ENCODE results near the gene PHOX2B. TPM values are rescaled to one million over a fixed set of nuclear protein-coding genes. Genes with fewer than 3 reads are reported as not detected.
"Not testable (repeated sequence)": the region's sequence is repeated elsewhere in the genome, so short reads cannot be mapped to it uniquely, and the experiment has no call there.

The PHOX2B gene
- total RNA-seq, 1 experiment from 2014 or later: not detected

DNA sequence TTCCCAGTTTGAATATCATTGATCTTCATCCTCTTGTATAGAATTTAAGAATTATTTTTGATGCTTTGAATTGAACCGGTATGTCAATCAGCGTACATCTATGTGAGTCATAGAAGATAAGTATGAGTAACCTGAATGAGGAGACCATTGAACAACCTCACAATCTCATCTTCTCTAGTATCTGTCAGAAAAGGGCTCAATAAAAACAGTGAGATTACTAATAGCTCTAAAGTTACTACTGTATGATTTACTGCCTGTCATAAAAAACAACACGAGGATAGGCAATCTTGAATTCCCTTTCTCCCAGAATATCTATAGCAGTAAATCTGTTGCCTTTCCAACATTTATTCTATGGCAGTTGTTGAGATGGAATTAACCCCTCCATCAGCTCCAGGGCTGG is 36.1 kb downstream of the PHOX2B start:
- H3K4me1 ChIP-seq: 0 out of 2 replicates have a peak, but pooled peaks cover 4% of the 10 kb centered on the region
- ChIA-PET POLR2A (no interaction called here), CTCF (no interaction called here)
- no peak overlapping the region for H3K4me3 ChIP-seq (ENCODE audit: low read depth, low read length)
- no peaks in the 10 kb centered on the region for H3K36me3 ChIP-seq (ENCODE audit: control insufficient read depth, insufficient read depth, low read length)
- BruUV-seq (replicated peaks): no TSS peak
- Mint-ChIP-seq H3K9me3 (ENCODE audit: unreplicated experiment) (no peaks in the 10 kb centered on the region), H3K36me3 (ENCODE audit: insufficient read depth, unreplicated experiment) (no peaks in the 10 kb centered on the region), H3K27me3 (ENCODE audit: insufficient read depth, unreplicated experiment) (peaks cover 3% of the 10 kb centered on the region), H3K4me1 (ENCODE audit: low read depth, unreplicated experiment) (no peaks in the 10 kb centered on the region), H3K27ac (ENCODE audit: unreplicated experiment) (no peak overlapping the region), H3K4me3 (ENCODE audit: unreplicated experiment) (no peak overlapping the region)
- intact Hi-C loops (cut with micrococcal nuclease; ENCODE audit: unreplicated experiment): no loop called here
- DNase-seq: no peak
- no peaks in the 10 kb centered on the region for H3K9me3 ChIP-seq
- no peak for TF ChIP-seq CTCF (IDR thresholded peaks at IDR 0.05; ENCODE audit: insufficient read depth in 1 of 2, low read depth in 1 of 2, low read length in 1 of 2, severe bottlenecking in 1 of 2, unreplicated experiment in 1 of 2)
- no peaks in the 10 kb centered on the region for H3K27me3 ChIP-seq (replicated peaks; ENCODE audit: control insufficient read depth, insufficient read depth, low read length)

DNA sequence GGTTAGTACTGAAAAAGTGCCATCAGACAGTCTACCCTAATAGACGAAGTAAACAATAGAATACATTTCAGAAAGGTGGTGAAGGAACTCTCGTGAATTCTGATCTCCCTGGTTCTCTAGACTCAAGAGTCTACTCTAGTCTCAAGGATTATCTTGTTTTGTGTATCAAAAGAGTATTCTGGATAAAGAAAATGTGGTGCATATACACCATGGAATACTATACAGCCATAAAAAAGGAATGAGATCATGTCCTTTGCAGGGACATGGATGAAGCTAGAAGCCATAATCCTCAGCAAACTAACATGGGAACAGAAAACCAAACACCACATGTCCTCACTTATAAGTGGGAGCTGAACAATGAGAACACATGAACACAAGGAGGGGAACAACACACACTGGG is 36.9 kb downstream of the PHOX2B start:
- H3K4me1 ChIP-seq; H3K36me3 ChIP-seq (ENCODE audit: control insufficient read depth, insufficient read depth, low read length); H3K27me3 Mint-ChIP-seq (ENCODE audit: insufficient read depth, unreplicated experiment); H3K4me1 Mint-ChIP-seq (ENCODE audit: low read depth, unreplicated experiment); H3K9me3 ChIP-seq; DNase-seq; H3K27ac Mint-ChIP-seq (ENCODE audit: unreplicated experiment); H3K4me3 ChIP-seq (ENCODE audit: low read depth, low read length); CTCF ChIA-PET; intact Hi-C loops (cut with micrococcal nuclease; ENCODE audit: unreplicated experiment); H3K9me3 Mint-ChIP-seq (ENCODE audit: unreplicated experiment); POLR2A ChIA-PET; H3K4me3 Mint-ChIP-seq (ENCODE audit: unreplicated experiment); H3K27me3 ChIP-seq (replicated peaks; ENCODE audit: control insufficient read depth, insufficient read depth, low read length); BruUV-seq (replicated peaks); H3K36me3 Mint-ChIP-seq (ENCODE audit: insufficient read depth, unreplicated experiment): not testable (repeated sequence)

DNA sequence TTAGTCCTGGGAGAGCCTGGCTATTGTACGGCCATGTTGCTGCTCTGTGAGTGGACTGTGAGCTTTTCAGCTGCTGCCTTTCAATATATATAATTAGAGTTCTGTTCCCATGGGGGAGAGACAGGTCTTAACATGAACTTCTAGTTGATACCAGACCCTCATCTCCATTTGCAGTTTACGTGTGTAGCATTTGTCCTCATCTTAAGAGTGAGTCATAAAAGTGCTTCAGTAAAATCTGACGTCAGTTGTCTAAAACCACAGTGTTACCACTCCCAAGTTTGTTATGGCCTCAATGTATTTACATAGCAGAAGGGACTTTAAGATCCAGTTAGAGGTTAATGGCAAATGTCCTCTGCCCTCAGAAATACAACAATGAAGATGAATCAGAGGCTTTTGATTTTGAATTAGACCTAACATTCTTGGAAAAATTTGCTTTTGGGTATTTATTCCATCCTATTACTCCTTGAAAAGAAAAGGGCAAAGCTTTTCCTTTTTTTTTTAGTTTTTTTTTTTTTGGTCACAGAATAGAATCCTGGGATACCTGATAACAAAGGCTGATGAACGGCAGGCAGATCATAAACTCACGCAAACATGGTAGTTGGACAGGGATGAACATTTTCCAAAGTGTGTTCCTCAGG is 38.6 kb downstream of the PHOX2B start:
- Histone ChIP-seq H3K36me3 (ENCODE audit: control insufficient read depth, insufficient read depth, low read length) (no peaks in the 10 kb centered on the region), H3K27me3 (replicated peaks; ENCODE audit: control insufficient read depth, insufficient read depth, low read length) (no peaks in the 10 kb centered on the region), H3K4me1 (0 out of 2 replicates have a peak, but pooled peaks cover 4% of the 10 kb centered on the region), H3K4me3 (ENCODE audit: low read depth, low read length) (no peak overlapping the region), H3K9me3 (no peaks in the 10 kb centered on the region)
- ChIA-PET POLR2A (interaction anchor here (0.6 kb wide), 1 partner anchor 18 kb away, joined by 4 read pairs; no protein-coding TSS in a partner anchor), CTCF (no interaction called here)
- no peaks in the 10 kb centered on the region for H3K4me1 Mint-ChIP-seq (ENCODE audit: low read depth, unreplicated experiment)
- no peaks in the 10 kb centered on the region for H3K36me3 Mint-ChIP-seq (ENCODE audit: insufficient read depth, unreplicated experiment)
- TF ChIP-seq CTCF (IDR thresholded peaks at IDR 0.05; ENCODE audit: insufficient read depth in 1 of 2, low read depth in 1 of 2, low read length in 1 of 2, severe bottlenecking in 1 of 2, unreplicated experiment in 1 of 2): no peak
- no peak overlapping the region for H3K27ac Mint-ChIP-seq (ENCODE audit: unreplicated experiment)
- no TSS peak for BruUV-seq (replicated peaks)
- no peak overlapping the region for H3K4me3 Mint-ChIP-seq (ENCODE audit: unreplicated experiment)
- no peaks in the 10 kb centered on the region for H3K27me3 Mint-ChIP-seq (ENCODE audit: insufficient read depth, unreplicated experiment)
- intact Hi-C loops (cut with micrococcal nuclease; ENCODE audit: unreplicated experiment): no loop called here
- DNase-seq: peak in 1 of 2 experiments; percentile 10
- H3K9me3 Mint-ChIP-seq (ENCODE audit: unreplicated experiment): peaks cover 6% of the 10 kb centered on the region

All from Caco-2 (cell line).